ENCODE measurements around the gene MACROD2.

DNA sequence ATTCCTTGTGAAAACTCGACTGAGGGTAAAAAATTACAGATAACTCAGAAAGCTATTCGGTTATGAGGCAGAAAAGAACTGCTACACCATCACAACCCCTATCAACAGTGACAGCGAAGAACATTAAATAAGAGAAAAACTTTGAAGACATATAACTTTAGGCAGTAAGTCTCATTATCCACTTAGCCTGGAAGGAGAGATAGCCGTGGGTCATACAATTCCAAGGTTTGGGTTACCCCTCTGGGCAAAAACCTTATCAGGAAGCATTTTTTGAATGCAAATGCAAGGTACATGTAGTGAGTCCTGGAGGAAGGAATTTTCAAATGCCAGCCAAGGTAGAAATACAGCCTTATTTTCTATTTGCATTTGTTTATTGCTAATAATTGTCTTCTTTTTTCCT lies 212.3 kb downstream of the MACROD2 start:
- TF ChIP-seq, protein P1, sequence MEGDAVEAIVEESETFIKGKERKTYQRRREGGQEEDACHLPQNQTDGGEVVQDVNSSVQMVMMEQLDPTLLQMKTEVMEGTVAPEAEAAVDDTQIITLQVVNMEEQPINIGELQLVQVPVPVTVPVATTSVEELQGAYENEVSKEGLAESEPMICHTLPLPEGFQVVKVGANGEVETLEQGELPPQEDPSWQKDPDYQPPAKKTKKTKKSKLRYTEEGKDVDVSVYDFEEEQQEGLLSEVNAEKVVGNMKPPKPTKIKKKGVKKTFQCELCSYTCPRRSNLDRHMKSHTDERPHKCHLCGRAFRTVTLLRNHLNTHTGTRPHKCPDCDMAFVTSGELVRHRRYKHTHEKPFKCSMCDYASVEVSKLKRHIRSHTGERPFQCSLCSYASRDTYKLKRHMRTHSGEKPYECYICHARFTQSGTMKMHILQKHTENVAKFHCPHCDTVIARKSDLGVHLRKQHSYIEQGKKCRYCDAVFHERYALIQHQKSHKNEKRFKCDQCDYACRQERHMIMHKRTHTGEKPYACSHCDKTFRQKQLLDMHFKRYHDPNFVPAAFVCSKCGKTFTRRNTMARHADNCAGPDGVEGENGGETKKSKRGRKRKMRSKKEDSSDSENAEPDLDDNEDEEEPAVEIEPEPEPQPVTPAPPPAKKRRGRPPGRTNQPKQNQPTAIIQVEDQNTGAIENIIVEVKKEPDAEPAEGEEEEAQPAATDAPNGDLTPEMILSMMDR (IDR thresholded peaks at IDR 0.05) = no peak
- no peak for TF ChIP-seq POLR2A (IDR thresholded peaks at IDR 0.05)
